Hepatocyte (in vitro differentiated cells): ENCODE measurements around the gene NHSL2.

ENCODE experiments used
- CTCF ChIP-seq: fragments of 200-600 bp; sonication (generic); IDR thresholded peaks from 2 replicates; pipeline ENCODE4 v1.5.1; 2016; ENCODE audit warnings: antibody characterized with exemption, mild to moderate bottlenecking; ENCODE audit not compliant: poor library complexity
- EZH2 ChIP-seq: fragments of 200-600 bp; sonication (generic); IDR thresholded peaks from 2 replicates; pipeline ENCODE4 v1.6.1; 2016; ENCODE audit warnings: antibody characterized with exemption, mild to moderate bottlenecking, borderline replicate concordance
- EZH2phosphoT487 ChIP-seq: fragments of 200-600 bp; sonication (generic); IDR thresholded peaks from one replicate; pipeline ENCODE4 v1.6.1; 2018; ENCODE audit warnings: antibody characterized with exemption, mild to moderate bottlenecking, low read depth, moderate library complexity; ENCODE audit not compliant: unreplicated experiment, severe bottlenecking

- TF ChIP-seq CTCF (no peak), EZH2 (no peak), EZH2phosphoT487 (no peak)
These were observed 144.3 kb downstream of the NHSL2 start for GRCh38 chrX:72054779-72055489.
